ENCODE data around the gene ERC2.

Gene ERC2

GRCh38 chr3:56308471-56308870 is 159.8 kb downstream of the ERC2 start:
- no peak for TF ChIP-seq CTCF (IDR thresholded peaks at IDR 0.05)

- no peak for TF ChIP-seq CTCF (IDR thresholded peaks at IDR 0.05)
These were observed 164.2 kb downstream of the ERC2 start for GRCh38 chr3:56304069-56304468.

- peak; percentile 39; the same call in 1 of the 2 replicates for TF ChIP-seq CTCF (IDR thresholded peaks at IDR 0.05)
These were observed 164.8 kb downstream of the ERC2 start for GRCh38 chr3:56303487-56303886.

- peak; percentile 48 for TF ChIP-seq CTCF (IDR thresholded peaks at IDR 0.05)
These were observed 165.8 kb downstream of the ERC2 start for GRCh38 chr3:56302417-56302816.

GRCh38 chr3:56297281-56297840 is 170.9 kb downstream of the ERC2 start:
- TF ChIP-seq CTCF (IDR thresholded peaks at IDR 0.05): no peak

GRCh38 chr3:56296361-56296760 is 171.9 kb downstream of the ERC2 start:
- TF ChIP-seq CTCF (IDR thresholded peaks at IDR 0.05): no peak

- no peak for TF ChIP-seq CTCF (IDR thresholded peaks at IDR 0.05)
These were observed 173.1 kb downstream of the ERC2 start for GRCh38 chr3:56295161-56295560.

- no peak for TF ChIP-seq CTCF (IDR thresholded peaks at IDR 0.05)
These were observed 174.0 kb downstream of the ERC2 start for GRCh38 chr3:56294286-56294685.
